GM23248 (cell line): ENCODE results near the gene OR2L8.

Source experiments
- EZH2 ChIP-seq: fragments of 200-600 bp; sonication (generic); IDR thresholded peaks from 2 replicates; pipeline ENCODE4 v1.6.1; 2018; ENCODE audit warnings: antibody characterized with exemption, mild to moderate bottlenecking; ENCODE audit not compliant: insufficient read depth, poor library complexity, severe bottlenecking
- EZH2phosphoT487 ChIP-seq: fragments of 200-600 bp; sonication (generic); IDR thresholded peaks from 2 replicates; pipeline ENCODE4 v1.6.1; 2018; ENCODE audit warnings: antibody characterized with exemption, moderate library complexity, mild to moderate bottlenecking, low read depth; ENCODE audit not compliant: insufficient read depth

DNA sequence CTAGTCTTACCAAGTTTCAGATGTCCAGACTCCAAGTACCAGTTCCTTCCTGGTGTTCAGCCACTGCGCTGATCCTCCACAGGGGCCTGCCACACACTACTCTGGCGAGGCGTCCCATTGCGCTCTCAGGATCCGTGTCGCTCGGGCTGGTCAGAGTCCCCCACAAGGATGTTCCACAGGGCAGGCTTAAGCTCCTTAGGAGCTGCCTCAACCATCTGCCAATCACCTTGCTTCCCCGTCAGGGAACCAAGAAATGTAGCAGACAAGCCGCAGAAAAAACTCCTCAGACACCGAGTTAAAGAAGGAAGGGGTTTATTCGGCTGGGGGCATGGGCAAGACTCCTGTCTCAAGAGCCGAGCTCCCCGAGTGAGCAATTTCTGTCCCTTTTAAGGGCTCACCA, 43.5 kb upstream of the OR2L8 start:
- TF ChIP-seq EZH2, result no peak
- no peak for TF ChIP-seq EZH2phosphoT487
